HepG2 (cell line): ENCODE results near the gene MYO10. TPM values are rescaled to one million over a fixed set of nuclear protein-coding genes. Genes with fewer than 3 reads are reported as not detected.

ENCODE experiments used
- ATAC-seq: fragments of 200-7000 bp; cut with Tn5 transposase; 3 replicates; pipeline ENCODE4 v1.9.1; 2020; ENCODE audit warnings: mild to moderate bottlenecking, moderate library complexity
- BruUV-seq: library from RNA; stranded (reverse); fragments of 400-500 nt; replicated peaks from 2 replicates; lab custom pipeline; 2021; lab: Mats Ljungman, UMichigan
- CTCF ChIA-PET: fragments of 300-600 bp; formaldehyde crosslinking; extraction: SDS; loops from one replicate; lab custom pipeline; 2021; ENCODE audit warnings: low total read pairs, inconsistent platforms, low intra/inter-chr PET ratio; lab: Yijun Ruan, JAX
- POLR2A ChIA-PET: fragments of 350-600 bp; sonication (Branson Sonifier 250); formaldehyde crosslinking; loops from one replicate; lab custom pipeline; 2020; ENCODE audit warnings: antibody characterized with exemption, inconsistent platforms; lab: Yijun Ruan, JAX
- DNase-seq: peaks from one replicate; pipeline ENCODE4 v3.0.0-alpha.2; 2015; ENCODE audit warnings: low spot score
- FAIRE-seq: peaks from 3 replicates; lab custom pipeline; 2011; peaks lifted over from hg19 to GRCh38; lab: Jason Lieb, UNC
- H2AFZ ChIP-seq: one replicate; pipeline ENCODE4 v1.6.1; 2011; ENCODE audit warnings: low read length, inconsistent platforms
- H3K27ac ChIP-seq: fragments of 300-600 bp; 3 replicates; pipeline ENCODE4 v1.8.0; 2011; ENCODE audit warnings: mixed run types, mild to moderate bottlenecking, mixed read lengths, low read length, inconsistent platforms; ENCODE audit not compliant: insufficient read depth; ENCODE audit errors: extremely low read length
- H3K27me3 ChIP-seq, 2 experiments: fragments of 200-600 bp in 1 of 2; 2 replicates in 1 of 2; 3 replicates in 1 of 2; pipeline versions ENCODE4 v1.6.0 to v1.8.0; 2011; ENCODE audit warnings: low read length in 2 of 2, mild to moderate bottlenecking in 2 of 2, moderate library complexity in 2 of 2, inconsistent platforms in 1 of 2; ENCODE audit not compliant: insufficient read depth in 2 of 2, control insufficient read depth in 1 of 2
- H3K36me3 ChIP-seq, 2 experiments: fragments of 200-600 bp in 1 of 2; replicated peaks in 1 of 2; 2 replicates in 1 of 2; 3 replicates in 1 of 2; pipeline versions ENCODE4 v1.5.1 to v1.8.0; 2011; ENCODE audit warnings: low read length in 2 of 2, inconsistent platforms in 1 of 2; ENCODE audit not compliant: insufficient read depth in 2 of 2, control insufficient read depth in 1 of 2
- H3K4me1 ChIP-seq: 2 replicates; pipeline ENCODE4 v1.5.1; 2012; ENCODE audit warnings: low read length, inconsistent platforms; ENCODE audit not compliant: insufficient read depth
- H3K4me2 ChIP-seq: 2 replicates; pipeline ENCODE4 v1.6.0; 2011; ENCODE audit warnings: low read depth, low read length, inconsistent platforms
- H3K4me3 ChIP-seq, 3 experiments: fragments of 200-600 bp in 1 of 3; sonication (generic), shearing (Covaris generic) in 1 of 3; replicated peaks in 1 of 3; 2 replicates each; pipeline ENCODE4 v1.5.1; 2011 to 2016; ENCODE audit warnings: low read length in 3 of 3, inconsistent platforms in 2 of 3, low read depth in 2 of 3, mild to moderate bottlenecking in 2 of 3, control low read depth in 1 of 3, mixed read lengths in 1 of 3; ENCODE audit not compliant: insufficient read depth in 1 of 3
- H3K79me2 ChIP-seq: one replicate; pipeline ENCODE4 v1.6.1; 2011; ENCODE audit warnings: low read length, inconsistent platforms; ENCODE audit not compliant: insufficient read depth
- H3K9ac ChIP-seq: 2 replicates; pipeline ENCODE4 v1.6.0; 2011; ENCODE audit warnings: mild to moderate bottlenecking, low read depth, low read length, inconsistent platforms; ENCODE audit not compliant: insufficient read depth
- H3K9me3 ChIP-seq: 2 replicates; pipeline ENCODE4 v1.5.1; 2012; ENCODE audit warnings: mild to moderate bottlenecking, low read length
- H4K20me1 ChIP-seq: 2 replicates; pipeline ENCODE4 v1.6.0; 2011; ENCODE audit warnings: inconsistent platforms, mild to moderate bottlenecking, low read length, moderate library complexity; ENCODE audit not compliant: insufficient read depth
- ARNT ChIP-seq: fragments of 450-650 bp; IDR thresholded peaks from 2 replicates; pipeline ENCODE4 v1.6.1; 2017
- CENPBD1 ChIP-seq: sonication (generic); formaldehyde crosslinking; IDR thresholded peaks from 2 replicates; pipeline ENCODE4 v1.8.0; 2022; ENCODE audit warnings: missing genetic modification reagents, low read depth, mild to moderate bottlenecking, borderline replicate concordance
- E2F5 ChIP-seq: sonication (generic); formaldehyde crosslinking; conservative IDR thresholded peaks from 2 replicates; pipeline ENCODE4 v1.4.0; 2020; ENCODE audit warnings: missing genetic modification reagents
- MXD3 ChIP-seq: IDR thresholded peaks from 2 replicates; pipeline ENCODE4 v1.6.1; 2016; ENCODE audit warnings: mild to moderate bottlenecking, missing biosample characterization, missing genetic modification reagents
- PRMT3 ChIP-seq: sonication (generic); formaldehyde crosslinking; IDR thresholded peaks from 2 replicates; pipeline ENCODE4 v1.8.1; 2022; ENCODE audit warnings: low read depth, mild to moderate bottlenecking, moderate library complexity, missing genetic modification reagents, borderline replicate concordance
- RAD51 ChIP-seq: fragments of 450-650 bp; IDR thresholded peaks from 2 replicates; pipeline ENCODE4 v1.6.1; 2016; ENCODE audit warnings: borderline replicate concordance
- SMAD3 ChIP-seq: sonication (generic); formaldehyde crosslinking; IDR thresholded peaks from 2 replicates; pipeline ENCODE4 v1.4.0; 2020; ENCODE audit warnings: missing genetic modification reagents
- WGBS: methylation state at CpG from one replicate; pipeline ENCODE4 v1.1.6; 2017; ENCODE audit warnings: low lambda C conversion rate; 5-methylcytosine and 5-hydroxymethylcytosine counted together
- in situ Hi-C: cut with HindIII; loops from 2 replicates; pipeline ENCODE4 v1.10.0; 2017; ENCODE audit warnings: low pct_unique_long_range_greater_than_20kb; ENCODE audit not compliant: extremely low pct_ligation_motif_present
- intact Hi-C: fragments of 100-400 bp; cut with micrococcal nuclease; formaldehyde crosslinking; loops from one replicate; pipeline ENCODE4 v1.10.0; 2022; ENCODE audit not compliant: unreplicated experiment
- polyA plus RNA-seq, 8 experiments: library from polyadenylated mRNA; depleted of rRNA in 3 of 8; stranded (reverse) in 7 of 8; unstranded in 1 of 8; fragments of >200 nt; fragmentation: Illumina TruSeq in 4 of 8; extraction: Trizol in 4 of 8; gene quantifications; 2 replicates each; pipeline versions ENCODE4 v1.2.1 to v1.2.3, GENCODE V29; 2011 to 2016; ENCODE audit warnings: low read depth in 4 of 8, missing spikeins in 1 of 8, mixed read lengths in 1 of 8; ENCODE audit not compliant: insufficient read depth in 1 of 8
- total RNA-seq, 5 experiments: library from RNA; depleted of rRNA; stranded (reverse); fragments of >200 nt; fragmentation: Illumina TruSeq; extraction: Trizol; gene quantifications; 2 replicates each; pipeline ENCODE4 v1.2.3, GENCODE V29; 2016; ENCODE audit warnings: low read depth in 1 of 5

Gene MYO10
- total and polyA plus RNA-seq, 2 of the 13 experiments (the other 11 are each of a cell fraction or from before 2014, with no cell fraction given): 4.5 to 14.0 TPM

- H3K4me2 ChIP-seq: no peak overlapping the region
- POLR2A ChIA-PET: no interaction called here
- H3K4me1 ChIP-seq: no peaks in the 10 kb centered on the region
- H3K79me2 ChIP-seq: no peaks in the 10 kb centered on the region
- TF ChIP-seq RAD51: no peak
- TF ChIP-seq ARNT: no peak
- TF ChIP-seq MXD3: no peak
- no peak for TF ChIP-seq SMAD3 (CRISPR knock-in tag)
- TF ChIP-seq E2F5: no peak
- no peak for TF ChIP-seq CENPBD1 (CRISPR knock-in tag)
- TF ChIP-seq PRMT3 (CRISPR knock-in tag): no peak
- no peaks in the 10 kb centered on the region for H3K9me3 ChIP-seq
- no peak overlapping the region for H3K9ac ChIP-seq
- H2AFZ ChIP-seq: no peak overlapping the region
- no peak overlapping the region for H3K4me3 ChIP-seq
- intact Hi-C loops (no loop called here), in situ Hi-C loops (no loop called here)
- WGBS: 5% methylated on average over 4 of the region's 4 CpGs
- CTCF ChIA-PET: no interaction called here
- no peaks in the 10 kb centered on the region; a peak in 1 of 5 replicates for H3K27me3 ChIP-seq
- no peaks in the 10 kb centered on the region for H4K20me1 ChIP-seq
- H3K36me3 ChIP-seq: no peaks in the 10 kb centered on the region
- ATAC-seq (no peak), FAIRE-seq (no peak), DNase-seq (no peak)
- no TSS peak for BruUV-seq
- no peak overlapping the region for H3K27ac ChIP-seq
These were observed 17.9 kb downstream of the MYO10 start for GRCh38 chr5:16918156-16918555.
